ENCODE data around the gene CADPS. TPM values are rescaled to one million over a fixed set of nuclear protein-coding genes. Genes with fewer than 3 reads are reported as not detected.

The CADPS gene
- total and polyA plus RNA-seq, 5 donors from 2014 or later, result not detected

DNA sequence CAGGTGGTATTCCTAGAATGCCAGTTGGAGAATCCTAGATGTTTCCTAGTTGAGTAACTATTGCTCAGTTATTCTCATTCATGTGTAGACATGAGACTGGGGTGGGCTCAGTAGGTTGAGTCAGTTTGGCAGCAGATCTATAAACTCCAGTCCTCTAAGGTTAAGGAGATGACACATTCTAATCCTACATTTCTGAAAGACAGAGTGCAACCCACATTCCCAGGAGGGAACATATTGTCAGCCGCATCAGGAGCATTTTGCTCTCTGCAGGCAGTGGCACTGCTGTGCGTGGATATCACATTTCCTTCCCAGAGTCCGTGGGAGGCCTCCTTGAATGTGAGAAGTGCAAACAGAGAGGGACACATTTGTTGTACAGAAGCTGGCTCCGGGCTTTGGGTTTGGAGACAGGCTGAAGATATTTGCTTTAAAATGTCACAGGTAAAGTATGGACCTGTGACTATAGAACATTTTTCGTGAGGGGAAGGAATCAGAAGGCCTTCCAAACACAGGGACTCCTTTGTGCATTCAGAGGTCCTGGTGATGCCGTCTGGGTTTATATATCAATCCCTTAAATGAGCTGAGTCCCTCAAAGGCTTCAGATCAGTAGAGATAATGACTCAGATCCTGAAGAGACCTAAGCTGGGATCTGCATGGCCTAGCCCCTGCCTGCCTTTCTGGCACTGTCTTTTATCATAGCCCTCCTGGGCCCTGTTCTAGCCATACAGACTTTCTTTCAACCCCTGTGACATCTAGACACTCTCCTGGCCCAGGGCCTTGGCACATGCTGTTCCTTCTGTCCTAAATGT lies 156.5 kb downstream of the CADPS start:
- Histone ChIP-seq H3K9me3 (ENCODE audit: control insufficient read depth in 2 of 2, low read length in 2 of 2) (no peaks in the 10 kb centered on the region), H3K27ac (ENCODE audit: insufficient read depth, low read length, poor library complexity, severe bottlenecking) (no peak overlapping the region), H3K4me1 (ENCODE audit: control insufficient read depth, insufficient read depth, low read length, poor library complexity, severe bottlenecking) (no peaks in the 10 kb centered on the region), H3K4me3 (ENCODE audit: low read depth, low read length) (no peak overlapping the region), H3K36me3 (ENCODE audit: control insufficient read depth, insufficient read depth, low read length) (no peaks in the 10 kb centered on the region), H3K27me3 (ENCODE audit: control insufficient read depth, insufficient read depth, low read length) (no peaks in the 10 kb centered on the region)
- no peak for DNase-seq
- no peak for ATAC-seq (ENCODE audit: low read depth in 2 of 2)
- H3K9me3 Mint-ChIP-seq, result peaks cover 0 to 7% (median 4%) of the 10 kb centered on the region in 7 donors
- H3K4me3 Mint-ChIP-seq, result no peak overlapping the region
- H3K27me3 Mint-ChIP-seq, result no peaks in the 10 kb centered on the region
- no peaks in the 10 kb centered on the region for H3K36me3 Mint-ChIP-seq
- no peak overlapping the region for H3K27ac Mint-ChIP-seq
- no peaks in the 10 kb centered on the region for H3K4me1 Mint-ChIP-seq

DNA sequence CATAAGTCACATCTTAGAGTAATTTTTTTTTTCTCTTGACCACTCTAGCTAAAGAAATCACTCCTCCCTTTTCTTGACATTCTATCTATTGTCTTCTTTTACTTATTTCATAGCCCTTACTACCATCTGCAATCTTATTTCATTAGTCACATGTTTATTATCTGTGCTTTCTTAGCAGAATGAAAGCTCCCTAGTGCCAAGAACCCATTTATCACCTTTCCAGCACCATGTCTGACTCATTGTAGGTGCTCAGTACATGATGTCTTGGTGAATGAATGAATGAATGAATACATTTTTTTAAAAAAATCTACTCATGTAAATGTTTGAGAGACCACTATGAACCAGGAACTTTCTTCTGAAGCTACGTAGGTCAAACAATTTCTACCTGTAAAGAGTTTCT lies 157.2 kb downstream of the CADPS start:
- ATAC-seq (ENCODE audit: low read depth in 2 of 2), result no peak
- H3K4me1 Mint-ChIP-seq, result no peaks in the 10 kb centered on the region
- no peak overlapping the region for H3K27ac Mint-ChIP-seq

DNA sequence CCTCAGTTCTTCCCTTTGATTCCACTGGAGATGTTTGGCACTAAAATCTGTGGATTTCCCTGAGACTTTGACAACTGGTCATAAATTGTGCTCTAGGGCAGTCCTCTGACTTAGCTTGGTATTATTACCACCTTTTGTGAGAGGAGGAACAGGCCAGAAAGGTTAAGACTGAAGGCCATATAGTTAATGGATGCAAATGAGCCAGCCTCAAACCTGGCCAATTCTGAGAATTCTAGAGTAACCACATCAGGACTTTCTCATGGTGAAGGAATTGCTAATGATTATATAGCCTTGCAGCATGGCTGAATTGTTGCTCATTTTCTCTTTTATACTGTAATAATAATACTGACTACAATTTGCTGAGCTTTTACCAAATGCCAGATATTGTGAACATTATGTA lies 162.5 kb downstream of the CADPS start:
- H3K4me1 Mint-ChIP-seq, result no peaks in the 10 kb centered on the region
- no peaks in the 10 kb centered on the region for H3K4me1 ChIP-seq (ENCODE audit: control insufficient read depth, insufficient read depth, low read length, poor library complexity, severe bottlenecking)
- H3K36me3 Mint-ChIP-seq, result no peaks in the 10 kb centered on the region
- no peaks in the 10 kb centered on the region for H3K9me3 ChIP-seq (ENCODE audit: control insufficient read depth in 2 of 2, low read length in 2 of 2)
- H3K36me3 ChIP-seq (ENCODE audit: control insufficient read depth, insufficient read depth, low read length), result no peaks in the 10 kb centered on the region
- H3K27ac Mint-ChIP-seq, result no peak overlapping the region
- H3K27me3 ChIP-seq (ENCODE audit: control insufficient read depth, insufficient read depth, low read length), result no peaks in the 10 kb centered on the region
- no peak overlapping the region for H3K4me3 ChIP-seq (ENCODE audit: low read depth, low read length)
- H3K27me3 Mint-ChIP-seq, result no peaks in the 10 kb centered on the region
- no peak overlapping the region for H3K27ac ChIP-seq (ENCODE audit: insufficient read depth, low read length, poor library complexity, severe bottlenecking)
- peaks cover 0 to 6% (median 3%) of the 10 kb centered on the region in 7 donors for H3K9me3 Mint-ChIP-seq
- H3K4me3 Mint-ChIP-seq, result no peak overlapping the region
- DNase-seq, result no peak
- no peak for ATAC-seq (ENCODE audit: low read depth in 2 of 2)

More for the DNA sequence above, 157.2 kb downstream of the CADPS start:
- no peak overlapping the region for H3K4me3 ChIP-seq (ENCODE audit: low read depth, low read length)
- no peaks in the 10 kb centered on the region for H3K4me1 ChIP-seq (ENCODE audit: control insufficient read depth, insufficient read depth, low read length, poor library complexity, severe bottlenecking)
- H3K27me3 ChIP-seq (ENCODE audit: control insufficient read depth, insufficient read depth, low read length), result no peaks in the 10 kb centered on the region
- Mint-ChIP-seq H3K9me3 (peaks cover 0 to 7% (median 4%) of the 10 kb centered on the region in 7 donors), H3K27me3 (no peaks in the 10 kb centered on the region), H3K36me3 (no peaks in the 10 kb centered on the region), H3K4me3 (no peak overlapping the region)
- H3K36me3 ChIP-seq (ENCODE audit: control insufficient read depth, insufficient read depth, low read length), result no peaks in the 10 kb centered on the region
- H3K27ac ChIP-seq (ENCODE audit: insufficient read depth, low read length, poor library complexity, severe bottlenecking), result no peak overlapping the region
- no peak for DNase-seq
- no peaks in the 10 kb centered on the region for H3K9me3 ChIP-seq (ENCODE audit: control insufficient read depth in 2 of 2, low read length in 2 of 2)

DNA sequence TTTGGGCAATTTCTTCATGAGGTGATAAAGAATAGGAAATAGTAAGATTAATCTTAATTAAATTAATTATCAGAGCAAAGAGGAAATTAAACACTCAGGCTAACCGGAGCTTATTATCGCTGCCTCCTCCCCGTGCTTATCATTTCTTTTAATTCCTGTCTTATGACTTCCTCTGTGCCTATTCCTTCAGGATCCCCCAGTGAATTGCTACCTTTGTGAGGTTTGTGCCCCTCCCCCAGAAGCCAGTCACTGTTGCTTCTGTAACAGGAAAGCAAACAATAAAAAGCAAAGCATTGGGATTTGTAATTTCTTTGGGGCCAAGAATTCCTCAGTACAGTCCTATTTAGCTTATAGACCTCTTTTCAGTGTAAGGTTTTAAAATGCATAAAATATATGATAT lies 164.5 kb downstream of the CADPS start:
- no peaks in the 10 kb centered on the region for H3K36me3 Mint-ChIP-seq
- no peak overlapping the region for H3K27ac Mint-ChIP-seq
- peaks cover 0 to 1% (median 0%) of the 10 kb centered on the region in 7 donors for H3K9me3 Mint-ChIP-seq
- H3K9me3 ChIP-seq (ENCODE audit: control insufficient read depth in 2 of 2, low read length in 2 of 2), result no peaks in the 10 kb centered on the region
- no peaks in the 10 kb centered on the region for H3K4me1 ChIP-seq (ENCODE audit: control insufficient read depth, insufficient read depth, low read length, poor library complexity, severe bottlenecking)
- ATAC-seq (ENCODE audit: low read depth in 2 of 2) (no peak), DNase-seq (no peak)
- H3K4me3 ChIP-seq (ENCODE audit: low read depth, low read length), result no peak overlapping the region
- no peaks in the 10 kb centered on the region for H3K36me3 ChIP-seq (ENCODE audit: control insufficient read depth, insufficient read depth, low read length)
- H3K27ac ChIP-seq (ENCODE audit: insufficient read depth, low read length, poor library complexity, severe bottlenecking), result no peak overlapping the region
- no peaks in the 10 kb centered on the region for H3K27me3 Mint-ChIP-seq
- H3K4me1 Mint-ChIP-seq, result no peaks in the 10 kb centered on the region
- H3K27me3 ChIP-seq (ENCODE audit: control insufficient read depth, insufficient read depth, low read length), result no peaks in the 10 kb centered on the region
- H3K4me3 Mint-ChIP-seq, result no peak overlapping the region

DNA sequence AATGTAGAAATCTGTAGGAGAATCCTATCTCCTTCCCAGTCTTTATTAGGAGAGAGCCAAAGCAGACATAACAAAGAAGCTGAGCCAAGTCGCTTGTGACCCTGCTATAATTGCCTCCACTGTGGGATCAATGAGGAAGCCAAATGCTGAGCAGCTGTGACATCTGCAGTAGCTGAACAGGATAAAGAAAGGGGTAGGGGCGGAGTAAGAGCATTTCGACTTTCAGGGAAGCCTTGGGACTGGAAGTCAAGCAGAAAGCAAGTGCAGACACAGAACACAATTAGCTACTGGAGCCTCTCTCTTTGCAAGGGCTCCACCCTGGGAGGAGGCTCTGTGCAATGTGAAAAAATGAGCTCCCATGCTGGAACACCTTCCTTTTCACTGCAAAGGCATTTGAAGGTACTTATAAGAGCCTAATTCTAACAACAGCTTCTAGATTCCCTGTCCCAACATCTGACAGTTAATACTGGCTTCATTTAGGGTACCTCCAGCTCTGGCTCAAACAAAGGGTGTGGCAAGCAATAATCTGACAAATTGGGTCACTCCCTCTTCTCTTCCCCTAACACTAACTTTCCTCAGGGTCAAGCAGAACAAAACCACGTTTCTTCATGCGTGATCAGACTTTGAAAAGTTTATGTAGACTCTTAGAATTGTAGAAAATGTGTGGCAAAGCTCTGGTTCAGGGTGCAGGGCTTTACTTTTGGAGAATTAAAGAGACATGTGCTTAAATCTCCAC lies 166.4 kb downstream of the CADPS start:
- no peak for ATAC-seq (ENCODE audit: low read depth in 2 of 2)
- no peaks in the 10 kb centered on the region for H3K36me3 ChIP-seq (ENCODE audit: control insufficient read depth, insufficient read depth, low read length)
- Mint-ChIP-seq H3K4me1 (no peaks in the 10 kb centered on the region), H3K36me3 (no peaks in the 10 kb centered on the region), H3K4me3 (no peak overlapping the region), H3K9me3 (peaks cover 0 to 1% (median 0%) of the 10 kb centered on the region in 7 donors), H3K27ac (no peak overlapping the region), H3K27me3 (no peaks in the 10 kb centered on the region)
- no peak overlapping the region for H3K4me3 ChIP-seq (ENCODE audit: low read depth, low read length)
- DNase-seq, result no peak
- no peaks in the 10 kb centered on the region for H3K27me3 ChIP-seq (ENCODE audit: control insufficient read depth, insufficient read depth, low read length)
- H3K27ac ChIP-seq (ENCODE audit: insufficient read depth, low read length, poor library complexity, severe bottlenecking), result no peak overlapping the region
- H3K4me1 ChIP-seq (ENCODE audit: control insufficient read depth, insufficient read depth, low read length, poor library complexity, severe bottlenecking), result no peaks in the 10 kb centered on the region
- H3K9me3 ChIP-seq (ENCODE audit: control insufficient read depth in 2 of 2, low read length in 2 of 2), result no peaks in the 10 kb centered on the region

DNA sequence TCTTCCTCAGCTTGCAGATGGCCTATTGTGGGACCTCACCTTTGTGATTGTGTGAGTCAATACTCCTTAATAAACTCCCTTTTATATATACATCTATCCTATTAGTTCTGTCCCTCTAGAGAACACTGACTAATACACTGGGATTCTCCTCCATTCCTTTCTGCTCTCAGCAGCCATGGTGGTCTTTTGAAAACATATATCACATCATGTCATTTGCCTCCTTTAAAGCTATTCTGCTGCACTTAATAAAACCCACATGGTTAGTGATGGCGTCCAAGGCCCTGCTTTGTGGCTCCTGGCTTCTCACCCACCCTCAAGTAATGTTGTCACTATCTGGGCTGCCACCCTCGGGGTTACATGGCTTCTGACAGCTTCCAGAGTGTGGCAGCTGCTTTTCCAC lies 169.5 kb downstream of the CADPS start:
- H3K4me3 Mint-ChIP-seq, result no peak overlapping the region
- H3K27me3 Mint-ChIP-seq, result no peaks in the 10 kb centered on the region
- Histone ChIP-seq H3K27me3 (ENCODE audit: control insufficient read depth, insufficient read depth, low read length) (no peaks in the 10 kb centered on the region), H3K36me3 (ENCODE audit: control insufficient read depth, insufficient read depth, low read length) (no peaks in the 10 kb centered on the region), H3K4me1 (ENCODE audit: control insufficient read depth, insufficient read depth, low read length, poor library complexity, severe bottlenecking) (no peaks in the 10 kb centered on the region), H3K4me3 (ENCODE audit: low read depth, low read length) (no peak overlapping the region), H3K9me3 (ENCODE audit: control insufficient read depth in 2 of 2, low read length in 2 of 2) (no peaks in the 10 kb centered on the region), H3K27ac (ENCODE audit: insufficient read depth, low read length, poor library complexity, severe bottlenecking) (no peak overlapping the region)
- H3K36me3 Mint-ChIP-seq, result no peaks in the 10 kb centered on the region
- ATAC-seq (ENCODE audit: low read depth in 2 of 2) (no peak), DNase-seq (no peak)
- no peaks in the 10 kb centered on the region for H3K4me1 Mint-ChIP-seq
- no peaks in the 10 kb centered on the region for H3K9me3 Mint-ChIP-seq
- no peak overlapping the region for H3K27ac Mint-ChIP-seq

DNA sequence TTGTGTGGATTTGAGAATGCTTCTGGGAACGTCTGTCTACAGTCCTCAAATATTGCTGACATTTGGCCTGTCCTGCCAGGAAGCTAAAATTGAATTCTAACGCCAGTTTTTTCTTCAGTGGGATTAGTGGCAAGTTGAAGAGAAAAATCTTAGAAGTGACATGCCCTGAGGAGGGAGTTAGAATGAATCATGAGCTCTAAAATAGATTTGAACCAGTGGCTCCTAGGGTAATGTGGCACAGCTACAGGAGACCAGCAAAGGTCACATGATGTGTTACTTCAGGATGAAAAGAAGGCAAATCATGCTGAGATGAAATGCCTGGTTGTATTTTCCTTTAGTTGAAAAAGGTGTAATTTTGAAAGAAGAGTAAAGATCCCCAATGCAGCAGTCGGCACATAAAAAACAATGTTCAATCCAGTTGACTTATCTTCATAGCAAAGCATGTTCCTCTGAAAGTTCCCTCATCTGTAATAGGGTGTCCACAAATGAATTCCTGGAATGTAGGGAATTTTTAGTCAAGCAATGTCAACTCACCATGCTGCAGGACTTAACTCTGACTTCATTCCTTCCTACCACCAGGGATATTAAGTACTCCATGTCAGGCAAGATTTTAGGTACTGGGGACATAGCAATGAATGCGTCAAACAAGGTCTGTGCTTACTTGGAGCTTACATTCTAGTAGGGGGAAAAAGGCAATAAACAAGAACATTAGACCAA lies 171.6 kb downstream of the CADPS start:
- Histone ChIP-seq H3K4me3 (ENCODE audit: low read depth, low read length) (no peak overlapping the region), H3K27ac (ENCODE audit: insufficient read depth, low read length, poor library complexity, severe bottlenecking) (no peak overlapping the region), H3K9me3 (ENCODE audit: control insufficient read depth in 2 of 2, low read length in 2 of 2) (no peaks in the 10 kb centered on the region), H3K27me3 (ENCODE audit: control insufficient read depth, insufficient read depth, low read length) (no peaks in the 10 kb centered on the region), H3K36me3 (ENCODE audit: control insufficient read depth, insufficient read depth, low read length) (no peaks in the 10 kb centered on the region), H3K4me1 (ENCODE audit: control insufficient read depth, insufficient read depth, low read length, poor library complexity, severe bottlenecking) (no peaks in the 10 kb centered on the region)
- no peak for ATAC-seq (ENCODE audit: low read depth in 2 of 2)
- Mint-ChIP-seq H3K4me3 (no peak overlapping the region), H3K9me3 (no peaks in the 10 kb centered on the region), H3K27ac (no peak overlapping the region), H3K4me1 (no peaks in the 10 kb centered on the region), H3K36me3 (no peaks in the 10 kb centered on the region), H3K27me3 (no peaks in the 10 kb centered on the region)
- DNase-seq, result no peak

Data from CD4-positive, CD25-positive, alpha-beta regulatory T cell (primary cell).